Right lung (tissue), 5 donors: ENCODE results near the gene MREG. TPM values are rescaled to one million over a fixed set of nuclear protein-coding genes. Genes with fewer than 3 reads are reported as not detected.
"Not testable (repeated sequence)": the region's sequence is repeated elsewhere in the genome, so short reads cannot be mapped to it uniquely, and the experiment has no call there.

Source experiments
- DNase-seq, 2 donors: peaks; one replicate each; pipeline ENCODE4 v3.0.0-alpha.2; 2013
- polyA plus RNA-seq, 5 donors: library from polyadenylated mRNA; unstranded; fragments of 120-200 nt; gene quantifications; one replicate each; pipeline versions ENCODE4 v1.2.1 to v1.2.3, GENCODE V29; 2013; ENCODE audit warnings: inconsistent platforms in 1 of 5, low replicate concordance in 1 of 5; ENCODE audit not compliant: insufficient read length in 5 of 5, insufficient read depth in 1 of 5

The MREG gene
- polyA plus RNA-seq, 5 donors = 12.4 to 17.9 (median 14.7) TPM

DNA sequence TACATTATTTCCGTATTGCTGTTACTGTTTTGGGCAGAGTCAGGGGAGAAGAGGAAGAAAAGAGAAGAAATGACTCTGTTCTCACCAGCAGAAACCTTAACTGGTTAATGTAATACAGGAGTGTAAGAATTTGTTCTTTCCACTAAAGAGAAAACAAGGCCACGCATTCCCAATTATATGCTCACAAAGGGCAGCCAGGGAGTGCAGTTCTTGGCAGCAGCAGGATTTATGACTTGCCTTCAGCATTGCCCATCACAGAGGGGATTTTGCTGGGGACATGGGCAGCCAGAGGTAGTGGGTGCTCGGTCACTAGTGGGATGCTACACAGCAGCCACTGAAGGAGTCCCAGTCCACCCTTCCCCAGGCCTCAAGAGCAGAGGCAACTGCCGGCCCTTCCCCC lies 18.4 kb downstream of the MREG start:
- no peak for DNase-seq

DNA sequence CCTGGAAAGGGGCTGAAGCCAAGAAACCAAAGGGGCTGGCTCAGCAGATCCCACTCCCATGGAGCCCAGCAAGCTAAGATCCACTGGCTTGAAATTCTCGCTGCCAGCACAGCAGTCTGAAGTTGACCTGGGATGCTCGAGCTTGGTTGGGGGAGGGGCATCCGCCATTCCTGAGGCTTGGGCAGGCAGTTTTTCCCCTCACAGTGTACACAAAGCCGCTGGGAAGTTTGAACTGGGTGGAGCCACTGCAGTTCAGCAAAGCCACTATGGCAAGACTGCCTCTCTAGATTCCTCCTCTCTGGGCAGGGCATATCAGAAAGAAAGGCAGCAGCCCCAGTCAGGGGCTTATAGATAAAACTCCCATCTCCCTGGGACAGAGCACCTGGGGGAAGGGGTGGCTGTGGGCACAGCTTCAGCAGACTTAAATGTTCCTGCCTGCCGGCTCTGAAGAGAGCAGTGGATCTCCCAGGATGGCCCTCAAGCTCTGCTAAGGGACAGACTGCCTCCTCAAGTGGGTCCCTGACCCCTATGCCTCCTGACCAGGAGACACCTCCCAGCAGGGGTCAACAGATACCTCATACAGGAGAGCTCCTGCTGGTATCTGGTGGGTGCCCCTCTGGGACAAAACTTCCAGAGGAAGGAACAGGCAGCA lies 24.7 kb downstream of the MREG start:
- DNase-seq = not testable (repeated sequence)

DNA sequence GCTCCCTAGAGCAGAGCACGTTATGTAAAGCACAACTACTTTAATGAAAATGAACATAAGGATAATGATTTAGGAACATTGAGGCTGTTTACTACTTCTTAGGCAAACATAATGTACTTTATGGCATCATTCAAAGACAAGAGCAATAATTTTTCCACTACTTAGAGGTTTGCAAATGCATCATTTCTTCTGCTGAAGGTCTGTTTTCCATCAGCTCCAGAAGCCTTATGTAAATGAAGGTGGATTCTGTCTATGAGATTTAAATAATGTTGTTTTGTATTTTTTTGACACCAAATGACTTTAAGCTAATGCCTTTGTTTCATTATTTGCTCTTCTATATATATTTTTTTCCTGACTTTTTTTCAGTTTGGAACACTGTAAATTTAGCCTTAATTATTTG lies 28.1 kb downstream of the MREG start:
- DNase-seq = no peak

DNA sequence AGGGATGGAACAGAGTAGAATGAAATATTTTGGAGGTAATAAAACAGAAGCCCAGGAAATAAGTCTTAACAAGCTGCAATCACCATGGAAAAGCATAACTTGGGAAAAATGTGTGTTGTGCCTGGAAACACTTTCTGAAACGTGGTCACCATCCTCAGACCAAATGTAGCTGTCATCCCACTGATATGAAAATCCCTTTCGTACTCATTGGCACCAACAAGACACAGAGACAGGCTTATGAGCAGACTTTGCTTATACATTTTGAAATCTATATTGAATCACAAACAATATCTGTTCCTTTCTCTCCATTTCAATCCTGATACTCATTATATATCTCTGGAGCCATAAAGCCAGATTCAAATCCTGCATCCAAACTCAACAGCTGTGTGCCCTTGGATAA lies 28.7 kb downstream of the MREG start:
- DNase-seq = no peak

DNA sequence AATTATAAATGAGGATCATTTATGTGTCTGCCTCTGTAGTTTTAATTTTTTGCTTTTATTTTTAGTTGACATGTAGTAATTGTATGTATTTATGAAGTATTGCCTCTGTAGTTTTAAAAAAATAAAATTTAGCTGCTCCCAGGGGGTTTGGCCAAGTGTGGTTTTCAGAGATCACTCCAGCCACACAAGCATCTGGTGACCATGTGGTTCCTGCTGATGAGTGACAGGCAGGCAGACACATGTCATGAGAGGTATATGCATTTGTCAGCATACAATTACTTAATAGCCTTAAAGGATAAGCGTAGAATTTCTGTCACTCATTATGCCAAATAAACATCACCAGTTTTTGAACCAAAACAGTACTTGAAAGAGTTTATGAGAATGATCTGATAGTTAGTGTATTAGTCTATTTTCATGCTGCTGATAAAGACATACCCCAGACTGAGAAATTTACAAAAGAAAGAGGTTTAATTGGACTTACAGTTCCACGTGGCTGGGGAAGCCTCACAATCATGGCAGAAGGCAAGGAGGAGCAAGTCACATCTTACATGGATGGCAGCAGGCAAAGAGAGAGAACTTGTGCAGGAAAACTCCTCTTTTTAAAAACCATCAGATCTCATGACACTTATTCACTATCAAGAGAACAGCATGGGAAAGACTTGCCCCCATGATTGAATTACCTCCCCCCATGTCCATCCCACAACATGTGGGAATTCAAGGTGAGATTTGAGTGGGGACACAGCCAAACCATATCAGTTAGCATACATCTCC lies 29.6 kb downstream of the MREG start:
- no peak for DNase-seq

DNA sequence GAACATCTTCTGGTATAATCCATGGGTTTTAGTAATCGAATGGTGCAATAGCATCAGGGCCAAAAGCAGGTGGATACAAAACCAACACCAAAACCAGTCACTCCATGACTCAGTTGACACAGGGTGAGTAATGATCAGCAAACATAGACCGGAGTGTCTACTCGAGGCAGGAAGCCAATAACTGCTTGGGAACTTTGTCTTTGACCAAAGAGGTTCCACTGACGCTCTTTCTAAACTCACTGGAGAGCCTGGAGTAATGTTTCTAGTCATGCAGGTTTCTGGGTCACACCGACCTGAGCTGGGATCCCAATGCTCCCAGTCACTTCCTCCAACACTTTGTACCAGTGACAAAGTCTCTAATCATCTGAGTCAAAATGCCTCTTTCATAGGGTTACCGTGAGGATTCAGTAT lies 30.9 kb downstream of the MREG start:
- no peak for DNase-seq

DNA sequence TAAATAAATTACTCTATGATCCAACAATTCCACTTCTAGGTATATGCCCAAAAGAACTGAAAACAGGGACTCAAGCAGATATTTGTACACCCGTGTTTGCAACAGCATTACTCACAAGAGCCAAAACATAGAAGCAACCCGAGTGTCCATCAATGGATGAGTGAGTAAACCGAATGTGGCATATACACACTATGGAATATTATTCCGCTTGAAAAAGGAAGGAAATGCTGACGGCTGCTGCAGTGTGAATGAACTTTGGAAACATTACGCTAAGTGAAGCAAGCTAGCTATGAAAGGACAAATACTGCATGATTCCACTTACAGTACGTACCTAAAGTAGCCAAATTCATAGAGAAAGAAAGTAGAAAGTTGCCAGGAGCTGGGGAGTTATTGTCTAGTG lies 32.2 kb downstream of the MREG start:
- no peak for DNase-seq

DNA sequence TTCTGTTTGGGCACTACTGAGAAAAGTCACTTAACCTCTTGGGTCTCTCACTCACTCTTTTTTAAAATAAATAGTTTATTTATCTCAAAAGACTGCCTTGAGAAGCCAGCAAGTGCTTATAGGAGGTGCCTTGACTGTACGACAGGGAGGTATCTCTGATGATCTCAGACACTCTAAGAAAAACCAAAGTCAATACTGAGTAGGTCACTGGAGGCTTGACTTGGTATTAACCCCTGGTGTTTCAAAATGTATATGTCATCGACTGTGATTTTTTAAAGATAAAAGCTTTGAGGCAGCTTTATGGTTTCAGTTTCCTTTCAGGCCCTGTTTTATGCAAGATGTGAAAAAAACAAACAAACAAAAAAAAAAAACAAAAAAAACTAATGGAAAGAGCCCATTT lies 33.7 kb downstream of the MREG start:
- no peak for DNase-seq

DNA sequence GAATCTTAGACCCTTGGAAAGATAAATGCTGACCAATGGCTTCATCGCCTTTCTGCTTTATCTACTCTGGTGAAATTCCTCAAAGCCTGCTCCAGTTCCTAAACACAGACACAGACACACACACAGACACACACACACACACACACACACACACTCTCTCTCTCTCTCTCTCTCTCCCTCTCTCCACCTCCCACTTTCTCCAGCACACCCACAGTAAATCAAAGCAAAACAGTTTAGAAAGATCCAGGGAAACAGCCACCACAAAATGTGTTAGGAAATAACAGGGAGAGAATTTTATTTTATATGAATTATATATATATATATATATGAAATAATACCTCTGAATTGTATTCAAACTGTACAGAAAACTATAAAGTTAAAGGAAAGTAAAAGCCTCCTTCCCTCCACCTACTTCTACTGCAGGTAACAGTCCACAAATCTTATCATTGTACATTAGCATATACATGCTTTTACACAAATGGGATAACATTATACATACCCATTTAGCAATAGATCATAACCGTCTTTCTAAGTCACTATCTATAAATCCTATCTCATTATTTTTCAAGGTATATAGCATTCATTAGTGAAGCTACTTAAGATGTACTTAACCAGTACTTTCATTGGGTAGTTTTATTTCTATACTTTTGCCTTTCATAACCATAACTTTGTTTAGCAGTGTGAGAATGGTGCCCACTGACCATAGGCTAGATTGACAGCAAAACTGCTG lies 38.5 kb downstream of the MREG start:
- DNase-seq = no peak

DNA sequence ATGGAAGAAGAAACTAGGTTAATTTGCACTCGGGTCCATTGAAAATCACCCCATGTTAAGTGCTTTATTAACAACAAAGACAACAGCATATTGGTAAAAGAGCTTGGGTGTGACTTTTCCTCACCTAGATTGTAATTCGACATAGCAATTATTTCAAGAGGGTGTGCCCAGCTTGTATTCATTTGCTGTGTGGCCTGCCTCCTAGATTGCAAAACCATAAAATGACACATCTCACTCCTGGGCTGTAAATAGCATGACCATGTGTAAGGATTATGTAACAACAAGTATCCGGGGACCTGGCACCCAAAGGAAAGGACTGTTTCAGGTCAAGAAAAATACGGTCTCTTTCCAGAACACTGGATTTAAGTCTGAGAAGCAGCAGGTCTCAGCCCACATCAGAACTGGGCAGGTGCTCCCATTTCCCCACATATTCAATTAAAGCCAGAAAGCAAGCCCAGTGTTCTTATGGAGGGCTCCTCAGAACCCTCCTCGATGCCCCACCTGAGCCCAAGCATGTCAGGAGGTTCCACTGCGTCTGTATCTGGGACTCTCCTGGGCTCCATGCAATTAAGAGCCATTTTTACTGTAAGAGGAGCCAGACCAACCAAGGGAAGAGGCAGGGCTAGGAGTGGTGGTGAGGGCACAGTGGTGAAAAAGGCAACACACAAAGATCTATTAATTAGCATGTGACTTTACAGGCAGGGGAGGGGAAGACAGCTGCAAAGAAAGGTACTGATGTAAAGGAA lies 39.2 kb downstream of the MREG start:
- DNase-seq = no peak

DNA sequence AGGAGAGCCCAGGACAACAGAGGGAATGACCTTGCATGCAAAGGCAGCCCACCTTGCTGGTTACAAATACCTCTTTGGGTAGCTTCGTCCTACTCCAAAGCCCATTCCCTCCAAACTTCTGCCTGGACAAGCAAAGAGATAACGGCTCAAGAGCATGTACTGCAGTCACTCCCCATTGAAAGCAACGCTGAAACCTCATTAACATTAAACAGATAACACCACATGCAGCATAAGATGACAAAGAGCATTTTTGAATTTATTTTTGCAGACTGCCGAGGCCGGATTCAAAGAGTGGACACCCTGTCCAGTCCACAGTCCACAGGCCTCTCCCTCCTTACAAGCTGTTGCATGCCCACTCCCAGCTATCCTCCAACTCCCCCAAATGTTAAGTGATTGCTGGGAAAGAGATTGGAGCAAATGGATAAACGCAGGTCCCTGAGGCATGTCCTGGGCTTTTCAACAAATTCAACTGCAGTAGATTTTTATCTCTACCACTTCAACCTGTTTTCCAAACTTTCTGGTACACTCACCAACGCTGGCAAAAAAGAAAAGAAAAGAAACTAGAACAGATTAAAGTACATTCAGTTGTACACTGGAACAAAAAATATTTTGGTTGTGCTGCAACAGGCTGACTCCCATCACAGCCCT lies 40.1 kb downstream of the MREG start:
- no peak for DNase-seq

DNA sequence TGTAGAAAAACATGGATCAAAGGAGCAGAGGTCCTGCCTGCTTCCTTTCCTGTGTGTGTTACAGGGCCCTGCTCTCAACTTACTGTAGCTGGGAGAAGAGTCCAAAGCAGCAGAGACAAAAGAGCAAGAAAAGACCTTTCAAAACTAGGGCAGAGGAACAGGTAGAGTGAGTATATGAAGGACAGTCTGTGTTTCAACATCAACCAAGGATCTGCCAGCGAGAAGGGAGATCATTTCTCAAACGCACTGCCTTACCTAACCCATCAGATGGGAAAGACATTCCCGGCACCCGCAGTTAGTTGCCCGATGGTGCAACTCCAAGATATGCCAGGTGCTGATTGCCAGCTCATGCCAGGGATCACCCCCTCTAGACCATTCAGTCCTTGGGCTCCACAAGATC lies 41.7 kb downstream of the MREG start:
- no peak for DNase-seq

DNA sequence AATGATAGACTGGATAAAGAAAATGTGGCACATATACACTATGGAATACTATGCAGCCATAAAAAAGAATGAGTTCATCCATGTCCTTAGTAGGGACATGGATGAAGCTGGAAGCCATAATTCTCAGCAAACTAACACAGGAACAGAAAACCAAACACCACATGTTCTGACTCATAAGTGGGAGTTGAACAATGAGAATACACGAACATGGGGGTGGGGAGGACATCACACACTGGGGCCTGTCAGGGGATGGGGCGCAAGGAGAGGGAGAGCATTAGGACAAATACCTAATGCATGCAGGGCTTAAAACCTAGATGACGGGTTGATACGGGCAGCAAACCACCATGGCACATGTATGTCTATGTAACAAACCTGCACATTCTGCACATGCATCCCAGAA lies 42.5 kb downstream of the MREG start:
- not testable (repeated sequence) for DNase-seq

DNA sequence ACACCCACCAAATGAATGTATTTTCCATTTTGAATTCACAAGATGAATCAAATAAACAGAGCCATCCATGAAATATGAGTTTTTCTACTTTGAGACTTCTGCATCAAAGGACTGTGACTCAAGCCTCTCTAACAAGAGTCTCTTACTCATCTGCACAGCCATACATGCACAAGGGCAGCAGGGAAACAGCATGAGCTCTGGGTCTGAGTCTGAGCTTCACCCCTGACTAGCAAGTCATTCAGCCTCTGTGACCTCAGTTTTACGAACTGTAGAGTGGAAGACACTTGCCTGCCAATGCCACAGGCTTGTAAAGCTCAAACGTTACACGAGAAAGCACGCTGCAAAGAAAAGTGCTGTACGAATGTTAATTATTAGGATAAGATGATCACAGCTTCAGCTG lies 42.9 kb downstream of the MREG start:
- no peak for DNase-seq

DNA sequence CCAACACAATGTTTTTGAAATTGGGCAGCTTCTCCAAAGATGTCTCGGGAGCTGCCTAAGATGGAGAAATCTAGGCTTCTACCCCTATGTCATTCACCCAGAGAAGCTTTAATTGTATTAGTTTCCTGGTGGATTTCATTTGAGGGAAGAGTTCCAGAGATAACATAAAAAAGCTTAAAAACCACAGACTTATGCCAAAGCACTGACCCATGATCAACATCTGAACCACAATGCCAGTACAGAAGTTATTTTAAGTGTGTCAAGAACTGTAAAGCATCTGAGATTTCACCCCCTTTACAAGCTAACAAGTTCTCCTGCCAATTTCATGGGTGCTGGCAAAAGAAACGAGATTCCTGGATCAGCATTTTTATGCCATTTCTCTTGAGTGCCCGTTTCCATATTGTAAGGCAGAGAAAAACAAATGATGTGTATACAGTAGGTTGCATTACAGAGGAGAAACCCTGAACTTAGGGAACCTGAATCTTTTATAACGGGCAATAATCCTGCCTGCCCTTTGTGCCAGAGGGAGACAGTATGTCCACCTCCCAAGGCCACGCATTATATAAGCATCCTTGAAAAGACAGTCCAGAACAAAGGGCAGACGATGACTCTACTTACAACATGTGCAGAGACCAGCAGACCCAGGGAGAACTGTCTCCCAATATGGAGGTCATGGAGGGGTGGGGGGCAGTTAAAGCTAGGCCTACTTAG lies 44.1 kb downstream of the MREG start:
- no peak for DNase-seq

DNA sequence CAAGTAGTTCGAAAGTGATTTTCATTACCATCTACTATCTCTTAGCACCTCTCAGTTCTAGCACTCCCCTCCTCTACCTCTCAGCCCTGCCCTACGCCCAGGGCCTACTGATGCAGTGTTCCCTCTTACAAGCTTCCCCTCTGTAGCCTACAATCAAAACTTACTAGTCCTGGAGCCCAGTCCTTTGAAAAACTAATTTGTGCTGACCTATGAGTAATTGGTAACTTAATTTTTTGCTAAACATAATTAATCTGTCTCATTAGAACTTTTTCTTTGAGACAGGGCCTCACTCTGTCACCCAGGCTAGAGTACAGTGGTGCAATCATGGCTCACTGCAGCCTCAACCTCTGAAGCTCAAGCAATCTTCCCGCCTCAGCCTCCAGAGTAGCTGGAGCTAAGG lies 44.9 kb downstream of the MREG start:
- no peak for DNase-seq

DNA sequence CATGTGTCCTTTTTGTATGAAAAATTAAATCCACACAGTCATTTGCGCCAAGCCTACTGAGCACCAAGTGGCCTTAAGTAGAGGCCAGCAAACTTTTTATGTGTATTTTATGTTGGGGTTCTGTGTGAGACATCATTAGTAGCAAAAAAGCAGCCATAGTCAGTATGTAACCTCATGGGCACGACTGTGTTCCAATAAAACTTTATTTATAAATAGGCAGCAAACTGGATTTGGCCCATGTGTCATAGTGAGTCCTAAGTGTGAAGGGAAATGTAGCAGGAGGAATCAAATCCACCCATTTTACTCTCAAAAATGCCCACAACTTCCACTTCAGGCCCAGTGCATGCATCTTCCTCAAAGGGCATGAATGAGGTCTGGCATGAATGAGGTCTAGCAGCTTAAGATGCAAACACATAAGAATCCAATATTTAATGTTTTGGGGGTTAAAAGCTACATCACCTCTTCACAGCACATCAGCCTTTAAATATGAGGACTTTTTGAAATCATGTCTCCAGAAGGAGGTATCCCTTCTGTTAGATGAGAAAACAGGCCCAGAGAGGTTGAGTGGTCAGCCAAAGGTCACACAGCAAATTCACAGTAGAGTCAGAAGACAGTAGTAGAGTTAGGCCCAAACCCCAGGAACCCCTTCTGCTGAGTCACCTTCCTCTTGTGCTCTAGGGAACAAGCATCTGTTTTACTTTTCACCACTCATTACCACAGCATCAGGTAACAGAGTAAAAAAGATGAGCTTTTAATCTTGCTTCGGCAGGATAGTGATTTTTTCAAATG lies 45.6 kb downstream of the MREG start:
- DNase-seq = no peak

DNA sequence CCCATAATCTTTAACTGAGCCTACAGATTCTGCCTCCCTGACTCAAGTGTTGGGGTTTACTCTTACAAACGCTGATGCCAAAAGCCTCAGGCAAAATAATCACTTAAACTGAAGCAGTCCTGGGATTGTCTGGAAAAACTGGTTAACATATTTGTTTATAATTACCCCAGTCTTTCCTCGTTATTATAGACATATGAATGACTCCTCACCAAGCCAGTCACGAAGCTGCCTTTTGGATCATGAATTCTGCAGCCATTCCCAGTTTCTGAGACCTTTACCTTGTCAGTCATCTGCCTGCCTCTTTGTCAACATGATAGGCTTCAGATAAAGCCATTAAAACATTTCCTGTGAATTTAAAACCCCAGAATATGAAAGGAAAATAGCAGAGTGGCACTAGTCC lies 46.4 kb downstream of the MREG start:
- DNase-seq = no peak

DNA sequence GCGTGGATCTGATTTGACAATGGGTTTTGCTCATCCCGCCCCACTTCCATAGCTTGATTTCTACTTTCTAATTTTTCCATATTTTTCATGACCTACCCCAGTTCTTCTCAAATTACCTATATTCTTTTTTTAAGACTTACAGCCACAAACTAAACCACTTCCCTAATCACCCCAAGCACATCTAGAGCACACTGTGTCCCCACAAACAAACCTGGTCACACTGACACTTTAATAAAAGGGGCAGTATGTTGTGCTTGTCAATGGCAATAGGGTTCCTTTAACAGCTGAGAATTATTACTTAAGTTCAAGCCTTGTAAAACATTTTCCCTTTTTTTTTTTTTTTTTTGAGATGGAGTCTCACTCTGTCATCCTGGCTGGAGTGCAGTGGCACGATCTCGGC lies 47.1 kb downstream of the MREG start:
- no peak for DNase-seq

DNA sequence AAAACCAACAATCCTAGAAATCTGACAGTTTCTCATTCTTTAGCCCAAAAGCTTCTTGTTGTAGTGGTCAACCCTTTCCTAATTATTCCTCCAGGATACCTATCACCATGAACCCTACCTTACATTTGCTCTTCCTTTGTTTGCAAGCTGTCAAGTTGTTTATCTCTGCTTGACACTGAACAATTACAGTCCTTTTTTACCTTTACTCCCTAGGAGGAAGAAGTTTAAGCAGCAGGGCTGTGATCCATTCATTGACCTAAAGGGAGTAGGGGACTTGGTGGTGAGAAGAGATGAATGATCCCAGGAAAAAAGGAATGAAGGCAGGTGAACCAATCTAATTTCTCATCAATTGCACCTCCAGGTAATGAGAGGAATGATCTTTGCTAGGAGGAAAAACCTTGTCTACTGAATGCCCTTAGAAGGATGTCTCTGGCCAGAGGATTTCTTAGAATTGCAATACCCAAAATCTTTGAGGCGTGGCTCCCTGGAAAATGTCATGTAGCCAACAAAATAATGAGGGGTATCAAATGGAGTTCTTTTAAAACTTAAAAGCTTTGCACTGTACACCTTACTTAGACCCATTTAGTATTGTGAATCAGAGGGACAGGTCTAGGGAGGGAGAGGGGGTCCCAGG lies 47.7 kb downstream of the MREG start:
- DNase-seq = no peak
